Skin of body (tissue), 2 donors: ENCODE results near the gene MYL12A. TPM values are rescaled to one million over a fixed set of nuclear protein-coding genes. Genes with fewer than 3 reads are reported as not detected.

Source experiments
- DNase-seq: peaks from one replicate; lab custom pipeline; 2025; lab: John Stamatoyannopoulos, UW
- total RNA-seq: library from RNA; depleted of rRNA; stranded (reverse); fragments of >200 nt; gene quantifications from one replicate; pipeline ENCODE4 v1.2.3, GENCODE V29; 2014

Gene MYL12A
- total RNA-seq, 1 donor from 2014 or later: 401 TPM

DNA sequence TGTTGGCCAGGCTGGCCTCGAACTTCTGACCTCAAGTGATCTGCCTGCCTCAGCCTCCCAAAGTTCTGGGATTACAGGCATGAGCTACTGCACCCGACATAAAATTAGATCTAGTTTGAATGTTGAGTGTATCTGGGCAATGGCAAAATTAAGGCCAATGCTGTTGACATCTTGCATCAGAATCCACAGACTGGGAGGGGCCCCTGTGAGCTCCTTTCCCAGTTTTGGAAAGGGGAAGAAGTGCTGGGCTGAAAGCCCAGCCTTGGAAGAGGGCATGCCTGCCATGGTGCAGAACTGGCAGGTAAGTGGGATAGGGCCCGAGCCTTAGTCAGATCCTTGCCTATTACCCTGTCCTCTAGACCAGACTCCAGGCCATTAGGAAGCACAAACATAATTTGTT lies 23.4 kb upstream of the MYL12A start:
- no peak for DNase-seq

DNA sequence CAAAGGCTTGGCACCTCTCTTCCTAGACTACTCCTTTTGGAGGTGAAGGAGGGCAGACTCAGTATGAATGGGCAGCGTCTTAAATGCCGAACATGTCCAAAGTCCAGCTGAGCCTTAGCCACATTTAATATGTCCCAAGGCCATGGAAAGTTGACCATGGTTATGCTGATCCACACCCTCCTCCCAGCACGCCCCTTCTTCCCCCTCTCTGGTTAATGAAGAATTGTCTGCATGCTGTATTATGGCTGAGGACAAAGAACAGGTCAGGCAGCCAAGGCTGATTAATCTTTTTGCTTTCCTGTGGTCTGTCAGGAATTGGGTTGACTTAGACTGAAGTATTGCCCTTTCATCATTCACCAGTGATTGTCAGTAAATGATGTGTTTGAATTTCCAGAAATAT lies 22.0 kb upstream of the MYL12A start:
- no peak for DNase-seq

DNA sequence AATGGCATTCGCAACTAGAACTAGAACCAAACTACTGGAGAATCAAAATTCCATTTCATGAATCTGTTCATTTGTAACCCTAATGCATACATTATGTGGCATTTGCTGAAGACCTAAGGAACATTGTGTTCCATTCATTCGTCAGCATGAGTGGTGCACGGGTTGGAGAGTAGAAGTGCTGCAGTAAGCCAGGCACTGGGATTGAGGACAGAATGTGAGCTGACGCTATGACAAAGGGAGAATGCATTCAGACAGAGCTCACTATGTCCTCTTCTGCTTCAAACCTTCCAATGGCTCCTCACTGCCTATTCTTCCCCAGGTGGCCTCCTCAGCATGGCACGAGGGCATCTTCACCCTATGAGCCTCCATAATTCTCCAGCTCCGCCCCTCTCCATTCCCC lies 21.6 kb upstream of the MYL12A start:
- no peak for DNase-seq

DNA sequence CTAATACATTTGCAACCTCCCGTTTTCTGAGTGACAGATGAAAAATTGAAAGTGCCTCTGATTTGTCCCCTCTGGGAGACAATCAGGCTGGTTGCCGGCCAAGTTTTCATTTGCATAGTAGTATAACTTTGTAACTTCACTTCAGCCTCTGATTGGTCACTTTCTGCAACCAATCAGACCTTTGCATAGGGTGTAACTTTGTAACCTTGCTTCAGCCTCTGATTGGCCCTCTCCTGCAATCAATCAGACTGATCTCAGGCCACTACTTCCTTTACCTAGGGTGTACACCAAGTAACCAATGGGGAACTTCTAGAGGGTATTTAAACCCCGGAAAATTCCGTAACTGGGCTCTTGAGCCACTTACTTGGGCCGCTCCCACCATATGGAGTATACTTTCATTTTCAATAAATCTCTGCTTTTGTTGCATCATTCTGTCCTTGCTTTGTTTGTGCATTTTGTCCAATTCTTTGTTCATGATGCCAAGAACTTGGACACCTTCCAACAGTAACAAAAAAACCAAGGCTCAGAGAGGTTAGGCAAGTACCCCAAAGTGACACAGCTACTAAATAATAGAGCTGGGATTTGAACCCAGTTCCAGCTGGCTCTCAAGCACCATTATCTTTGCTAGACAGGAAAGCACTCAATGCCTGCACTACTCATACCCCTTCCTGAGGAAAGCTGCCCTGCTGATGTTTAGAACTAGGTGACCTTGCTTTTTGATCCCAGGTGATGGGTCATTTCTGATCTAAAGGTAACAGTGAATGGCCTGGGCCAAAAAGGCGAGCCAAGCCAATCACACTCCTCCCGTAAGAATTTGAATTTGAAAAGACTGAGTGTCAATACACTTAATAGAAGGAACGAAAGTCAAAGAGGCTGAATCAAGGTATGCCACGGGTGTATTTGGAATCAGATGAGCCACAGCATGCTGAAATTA lies 16.9 kb upstream of the MYL12A start:
- no peak for DNase-seq

DNA sequence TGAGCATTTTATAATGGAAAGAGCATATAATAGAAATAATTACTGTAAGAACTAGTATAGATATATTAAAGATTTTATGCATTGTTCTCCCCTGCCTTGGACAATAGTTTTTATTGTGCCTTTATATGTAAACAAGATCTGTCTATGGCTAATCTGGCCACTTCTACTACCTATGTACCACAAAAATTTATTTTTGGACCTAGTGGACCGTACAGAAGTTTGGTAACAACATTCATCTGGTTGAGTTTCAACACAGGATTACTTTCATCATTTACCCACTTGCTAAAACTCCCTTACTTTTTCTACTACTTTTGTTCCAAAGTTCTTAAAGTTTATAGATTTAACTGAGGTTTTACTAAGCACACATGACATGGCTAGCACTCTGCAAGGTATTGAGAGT lies 14.6 kb upstream of the MYL12A start:
- DNase-seq: no peak

DNA sequence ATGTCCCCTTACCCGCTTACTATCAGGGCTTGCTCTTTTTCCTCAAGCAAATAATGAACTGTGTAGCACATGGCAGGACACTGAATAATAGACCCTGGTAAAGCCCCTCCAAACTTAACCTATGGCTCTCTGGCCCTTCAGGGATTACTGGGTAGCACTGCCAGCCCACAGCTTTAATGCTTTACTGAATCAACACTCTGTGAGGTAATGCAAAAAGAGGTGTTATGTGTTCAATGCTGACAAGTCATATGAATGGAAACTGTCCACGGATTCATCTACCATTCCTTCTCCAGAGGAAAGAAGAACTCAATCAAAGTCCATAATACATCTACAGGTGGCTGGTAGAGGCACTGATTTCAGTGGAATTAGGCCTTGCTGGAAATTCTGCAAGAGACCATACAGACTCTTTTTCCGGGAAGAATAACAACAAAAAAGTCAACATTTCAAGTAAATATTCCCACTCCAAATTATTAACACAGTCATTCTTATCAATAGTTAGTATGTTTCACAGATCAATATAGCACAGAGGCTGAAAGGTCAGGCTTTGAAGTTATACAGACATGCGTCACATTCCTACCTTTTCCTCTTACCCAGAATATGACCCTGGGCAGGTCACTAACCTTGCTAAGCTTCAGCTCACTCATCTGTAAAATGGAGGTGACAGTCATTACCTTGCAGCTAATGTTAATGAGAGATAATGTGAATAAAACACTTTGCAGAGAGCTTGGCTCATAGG lies 14.0 kb upstream of the MYL12A start:
- DNase-seq: no peak

DNA sequence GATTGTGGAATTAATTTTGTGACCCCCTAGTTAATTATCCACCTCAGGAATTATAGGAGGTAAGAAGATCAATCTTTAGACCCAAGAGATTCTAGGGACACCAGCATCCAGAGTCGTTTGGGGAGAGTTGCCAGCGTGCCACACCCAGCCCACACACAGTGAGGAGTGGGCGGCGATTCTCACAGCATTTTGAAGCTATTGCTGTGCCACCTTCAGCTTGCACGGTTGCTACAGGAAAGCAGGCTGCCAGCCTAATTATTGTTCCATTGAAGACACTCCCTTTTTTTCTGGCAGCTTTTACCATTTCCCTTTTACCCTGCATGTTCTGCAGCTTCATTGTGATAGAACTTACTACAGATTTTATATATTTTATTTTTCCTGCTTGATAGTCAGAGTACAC lies 13.1 kb upstream of the MYL12A start:
- DNase-seq: no peak

DNA sequence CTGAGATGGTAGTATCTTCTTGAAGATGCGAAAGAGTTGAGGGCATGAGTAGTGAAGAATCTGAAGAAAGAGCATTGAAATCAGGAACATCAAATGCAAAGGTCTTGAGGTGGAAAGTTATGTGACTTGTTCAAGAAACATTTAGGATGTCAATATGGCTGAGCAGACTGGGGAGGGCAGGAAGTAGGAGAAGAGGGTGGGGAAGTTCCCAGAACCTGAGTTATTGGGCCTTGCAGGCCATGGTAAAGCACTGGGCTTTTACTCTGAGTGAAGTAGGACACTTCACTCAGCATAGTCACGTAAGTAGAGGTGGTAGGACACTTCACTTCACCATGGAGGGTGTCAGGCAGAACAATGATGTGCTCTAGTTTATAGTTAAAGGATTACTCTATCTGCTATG lies 11.8 kb upstream of the MYL12A start:
- no peak for DNase-seq

DNA sequence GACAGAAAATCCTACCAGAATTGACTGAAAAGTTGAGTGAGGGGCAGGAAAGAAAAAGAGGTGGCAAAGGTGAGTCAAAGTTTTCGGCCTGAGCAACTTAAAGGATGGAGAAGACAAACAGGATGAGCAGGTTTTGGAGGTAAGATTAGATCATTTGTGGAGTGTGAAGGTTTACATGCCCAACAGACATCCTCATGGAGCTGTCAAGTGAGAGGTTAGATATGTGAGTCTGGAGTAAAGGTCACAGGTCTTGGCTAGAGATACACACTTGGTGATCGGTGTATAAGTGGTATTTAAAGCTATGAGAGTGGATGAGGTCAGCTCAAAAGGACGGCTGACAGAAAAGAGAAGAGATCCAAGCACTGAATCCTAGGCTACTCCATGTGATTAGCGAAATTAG lies 11.1 kb upstream of the MYL12A start:
- no peak for DNase-seq

DNA sequence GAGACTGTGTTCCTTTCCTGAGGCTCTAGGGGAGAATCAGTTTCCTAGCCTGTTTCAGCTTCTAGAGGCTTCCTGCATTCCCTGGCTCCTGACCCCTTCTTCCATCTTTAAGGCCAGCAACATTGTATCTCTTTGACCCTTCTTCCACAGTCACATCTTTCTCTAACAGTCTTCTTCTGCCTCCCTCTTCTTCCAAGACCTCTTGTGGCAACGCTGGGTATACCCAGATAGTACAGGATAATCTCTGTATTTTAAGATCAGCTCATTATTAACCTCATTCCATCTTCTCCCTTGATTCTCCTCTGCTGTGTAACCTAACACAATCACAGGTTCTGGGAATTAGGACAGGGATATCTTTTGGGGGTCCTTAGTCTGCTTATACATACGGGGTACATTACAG lies 8.9 kb upstream of the MYL12A start:
- no peak for DNase-seq

DNA sequence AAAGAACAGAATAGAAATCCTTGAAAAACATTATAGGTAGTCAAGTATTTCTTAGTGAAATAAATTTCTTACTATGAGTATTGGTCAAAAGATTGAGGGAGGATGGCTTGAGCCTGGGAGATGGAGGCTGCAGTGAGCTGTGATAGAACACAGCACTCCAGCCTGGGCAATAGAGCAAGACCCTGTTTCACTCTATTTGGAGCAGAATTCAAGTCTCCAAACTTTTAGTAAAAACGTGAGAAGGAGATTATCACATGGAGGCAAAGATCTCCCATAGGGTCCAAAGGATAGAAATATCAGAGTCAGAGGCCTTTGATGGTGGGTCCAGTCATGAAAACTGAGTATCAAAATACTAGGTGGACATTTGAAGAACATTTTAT lies 2.4 kb upstream of the MYL12A start:
- DNase-seq: no peak

DNA sequence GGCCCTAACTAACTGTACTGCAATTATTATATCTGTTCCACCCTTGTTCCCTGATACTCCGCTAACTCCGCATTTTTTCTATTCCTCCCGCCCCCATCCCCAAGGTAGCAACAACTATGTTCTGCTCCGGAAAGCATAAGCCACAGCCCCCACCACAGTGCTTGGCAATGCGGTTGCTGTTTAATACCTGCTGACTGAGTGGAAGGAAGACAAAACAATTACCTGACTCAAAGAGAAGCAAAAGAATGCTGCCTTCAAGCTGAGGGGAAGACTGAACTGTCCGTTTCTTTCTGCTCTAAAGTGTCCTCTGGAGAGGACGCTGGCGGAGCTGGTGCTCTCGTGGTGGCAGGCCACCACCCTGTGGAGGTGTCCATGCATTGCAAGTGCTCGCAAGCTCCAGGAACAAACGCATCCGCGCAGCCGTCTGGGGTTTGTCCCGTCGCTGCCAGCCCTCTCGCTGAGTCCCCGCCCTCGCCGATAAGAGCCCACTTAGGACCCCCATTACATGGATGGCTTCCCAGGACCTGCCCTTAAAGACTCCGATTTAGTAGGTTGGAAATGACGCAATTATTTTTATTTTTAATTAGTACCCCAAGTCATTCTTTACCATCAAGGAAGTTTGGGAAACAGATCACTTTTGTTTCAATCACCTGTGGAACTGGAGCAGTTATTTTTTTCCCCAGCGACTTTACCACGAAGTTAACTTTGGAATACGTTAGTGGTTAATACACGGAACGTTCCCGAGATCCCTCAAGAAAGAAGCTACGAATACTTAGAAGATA lies 1.6 kb upstream of the MYL12A start:
- peak; percentile 88 for DNase-seq

DNA sequence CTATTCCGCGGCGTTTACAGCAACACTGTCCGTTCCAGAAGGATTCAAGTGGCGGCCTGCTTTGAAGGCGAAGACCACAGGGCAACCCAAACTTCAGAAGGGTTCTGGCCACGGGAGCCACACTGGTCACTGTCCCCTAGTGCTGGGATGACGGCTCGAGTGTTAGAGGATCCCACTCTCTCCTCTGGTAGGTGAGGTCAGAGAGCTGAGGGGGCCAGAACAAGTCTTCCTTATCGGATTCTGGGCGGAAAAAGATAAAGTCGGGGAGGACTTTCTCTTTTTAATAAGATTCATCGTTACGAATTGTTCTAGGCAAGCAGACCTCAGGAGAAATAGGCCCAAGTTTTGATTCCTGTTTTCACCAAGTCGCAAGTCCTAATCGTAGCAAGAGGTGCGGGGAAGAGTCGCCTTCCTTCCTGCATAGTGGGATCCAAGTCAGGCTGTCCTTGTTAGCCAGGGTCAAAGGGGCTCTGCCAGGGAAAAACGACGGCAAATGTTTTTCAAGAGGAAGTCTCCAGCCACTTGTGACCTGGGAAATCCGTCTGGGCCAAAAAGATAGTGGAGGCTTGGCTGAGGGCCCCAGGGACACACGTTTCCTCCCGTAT lies 864 bp upstream of the MYL12A start:
- peak; percentile 70 for DNase-seq

DNA sequence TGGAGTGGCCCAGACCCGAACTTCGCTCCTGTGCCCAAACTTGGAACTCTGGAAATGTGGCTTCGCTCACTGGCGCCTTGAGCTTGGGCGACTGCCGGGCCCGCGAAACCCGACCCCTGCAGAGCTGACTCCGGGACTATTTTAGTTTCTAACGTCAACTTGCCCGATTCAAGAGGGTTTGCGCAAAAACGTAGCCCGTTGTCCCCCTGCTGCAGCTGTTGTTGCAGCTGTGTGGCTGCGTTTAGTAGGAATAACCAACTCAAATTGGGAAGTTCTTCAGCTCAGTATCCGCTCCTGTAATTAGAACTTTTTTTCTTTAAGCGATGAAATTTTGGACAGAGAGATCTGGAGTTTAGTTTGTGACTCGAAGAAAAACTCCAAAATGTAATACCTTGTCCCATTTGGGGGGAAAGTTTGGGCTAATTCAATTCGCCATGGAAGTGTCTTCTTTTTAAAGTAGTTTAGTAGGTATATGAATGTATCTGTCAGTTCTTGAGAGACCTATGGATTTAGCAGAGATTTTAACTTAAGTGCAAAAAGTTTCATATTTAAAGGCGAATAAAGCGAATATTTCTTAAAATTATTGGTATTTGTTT lies 559 bp downstream of the MYL12A start:
- DNase-seq: peak; percentile 55

DNA sequence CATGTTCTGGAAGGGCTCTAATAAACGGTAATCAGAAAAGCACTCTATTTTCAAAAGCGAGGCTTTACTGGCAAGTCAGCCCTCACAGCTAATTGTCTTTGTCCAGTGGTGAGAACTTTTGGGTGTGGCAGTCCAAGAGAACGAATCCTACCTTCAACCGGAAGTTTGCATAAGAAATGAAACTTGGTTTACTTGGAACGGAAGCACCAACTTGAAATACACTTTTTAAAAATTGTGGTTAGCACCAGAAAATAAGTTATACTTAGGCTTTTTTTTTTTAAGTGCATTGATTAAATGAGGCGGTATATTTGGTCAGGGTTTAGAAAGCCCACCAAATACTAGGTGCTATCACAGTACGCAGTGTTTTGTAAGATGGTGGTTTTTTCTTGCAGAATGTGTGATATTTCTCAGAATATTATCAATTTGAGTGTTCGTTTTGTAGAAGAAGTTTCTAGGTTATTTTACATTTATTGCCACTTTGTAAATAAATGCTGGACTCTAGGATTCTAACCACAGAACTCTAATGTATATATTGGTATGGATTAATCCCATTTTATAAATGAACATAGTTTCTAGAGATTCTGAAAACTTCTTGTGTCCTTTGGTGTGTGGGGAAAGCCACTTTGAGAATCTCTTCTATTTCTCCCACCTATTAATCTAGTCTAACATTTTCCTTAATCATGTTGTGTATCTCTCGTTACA lies 1.2 kb downstream of the MYL12A start:
- DNase-seq: peak; percentile 29

DNA sequence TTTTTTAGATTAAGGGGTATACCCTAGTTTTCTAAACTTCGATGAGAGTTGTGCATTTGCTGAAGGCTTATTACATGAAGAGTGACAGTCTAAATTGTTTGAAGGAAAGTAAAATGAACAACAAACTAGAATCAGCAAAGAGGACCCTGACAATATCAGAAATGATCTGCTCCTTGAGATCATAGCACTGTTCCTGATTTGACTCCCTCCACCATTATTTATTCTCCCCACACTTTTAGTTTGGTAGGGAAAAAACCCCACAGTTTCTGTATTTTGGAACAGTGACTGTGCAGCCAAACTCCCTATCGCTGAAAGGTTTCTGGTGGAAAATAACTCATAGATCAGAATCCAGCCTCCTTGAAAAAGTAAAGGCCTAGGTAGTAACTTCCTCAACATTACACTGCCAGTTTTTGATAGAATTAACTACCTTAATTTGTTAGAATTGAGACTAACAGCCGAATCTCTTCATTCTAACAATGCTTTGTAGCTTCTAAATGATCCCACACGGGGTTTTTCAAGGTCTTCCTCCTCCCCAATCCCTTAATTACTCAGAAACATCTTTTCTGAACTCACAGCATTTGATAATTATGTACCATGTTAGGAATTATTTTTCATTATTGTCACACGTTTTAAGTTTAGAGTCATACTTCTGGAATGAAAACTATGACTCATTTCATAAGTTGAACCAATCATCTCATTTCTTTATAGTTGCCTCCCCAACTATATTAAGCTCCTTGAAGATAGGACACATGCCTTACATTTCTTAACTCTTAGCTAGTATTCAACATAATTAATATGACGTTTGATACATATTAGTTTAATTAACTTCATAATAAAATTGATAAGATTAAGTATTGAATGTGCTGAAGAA lies 2.9 kb downstream of the MYL12A start:
- no peak for DNase-seq

DNA sequence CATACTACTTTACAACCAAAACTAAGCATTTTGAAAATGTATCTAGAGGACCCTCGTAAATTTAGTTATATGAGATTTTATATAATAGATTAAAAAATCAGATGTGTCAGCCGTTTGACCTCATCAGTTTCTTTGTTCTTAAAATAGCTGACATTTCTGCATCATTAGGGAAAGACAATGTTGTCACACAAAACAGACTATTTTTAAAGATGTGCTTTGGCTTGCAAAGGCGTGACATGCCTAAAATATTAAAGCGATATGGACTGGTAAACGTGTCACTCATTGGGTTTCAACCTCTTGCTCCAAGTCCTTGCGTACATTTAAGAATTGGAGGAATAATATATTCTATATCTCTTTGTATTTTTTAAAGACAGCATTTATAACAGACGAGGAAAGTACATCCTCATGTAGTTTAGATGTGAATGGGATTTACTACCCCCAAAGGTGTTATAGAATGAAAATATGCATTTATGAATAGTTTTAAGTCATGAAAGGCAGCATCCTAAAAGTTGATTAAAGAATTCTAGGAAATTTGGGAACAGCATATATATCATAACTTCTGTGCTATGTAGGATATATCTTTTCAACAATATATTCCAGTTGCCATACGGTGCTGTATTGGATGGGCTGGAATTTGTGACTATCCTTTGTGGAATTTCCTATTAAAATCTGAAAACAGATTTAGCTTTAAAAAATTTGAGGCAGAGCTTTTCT lies 3.8 kb downstream of the MYL12A start:
- no peak for DNase-seq

DNA sequence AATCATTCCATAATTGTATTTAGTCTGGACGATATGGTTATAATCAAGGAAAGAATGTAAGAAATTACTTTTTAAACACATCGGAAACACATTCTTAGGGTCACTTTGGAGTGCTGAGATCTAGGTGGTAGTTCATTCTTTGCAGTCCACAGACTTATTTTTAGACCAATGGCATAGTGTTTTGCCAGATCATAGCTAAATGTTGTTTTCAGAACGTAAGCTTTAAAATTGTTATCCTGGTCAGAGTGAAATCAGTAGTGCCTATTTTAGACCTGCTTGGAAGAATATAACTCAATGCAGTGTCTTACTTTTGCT lies 4.3 kb downstream of the MYL12A start:
- no peak for DNase-seq

DNA sequence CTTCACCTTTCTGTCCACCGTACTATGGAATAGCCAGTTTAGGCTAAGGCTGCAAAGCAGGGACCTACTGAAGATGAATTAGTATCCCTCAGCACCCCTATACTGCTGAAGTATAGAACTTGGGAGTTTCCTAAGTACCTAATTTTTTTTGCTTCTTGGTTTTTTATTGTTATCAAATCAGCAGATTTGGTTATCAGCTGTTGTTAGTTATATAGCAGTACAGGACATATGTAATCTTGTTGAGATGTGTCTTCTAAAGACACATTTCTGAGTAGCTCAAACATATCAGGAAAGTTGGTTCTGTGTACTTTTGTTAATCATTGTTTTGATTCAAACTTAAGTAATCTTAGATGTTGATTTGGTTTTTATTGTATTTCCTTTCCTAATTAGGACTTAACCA lies 5.2 kb downstream of the MYL12A start:
- DNase-seq: no peak
